ENCODE data around the gene CDK2AP2.
A peak's percentile ranks its signal among the peaks of the same experiment; 100 is the strongest.
"Not testable (repeated sequence)": the region's sequence is repeated elsewhere in the genome, so short reads cannot be mapped to it uniquely, and the experiment has no call there.

CDK2AP2 gene

DNA sequence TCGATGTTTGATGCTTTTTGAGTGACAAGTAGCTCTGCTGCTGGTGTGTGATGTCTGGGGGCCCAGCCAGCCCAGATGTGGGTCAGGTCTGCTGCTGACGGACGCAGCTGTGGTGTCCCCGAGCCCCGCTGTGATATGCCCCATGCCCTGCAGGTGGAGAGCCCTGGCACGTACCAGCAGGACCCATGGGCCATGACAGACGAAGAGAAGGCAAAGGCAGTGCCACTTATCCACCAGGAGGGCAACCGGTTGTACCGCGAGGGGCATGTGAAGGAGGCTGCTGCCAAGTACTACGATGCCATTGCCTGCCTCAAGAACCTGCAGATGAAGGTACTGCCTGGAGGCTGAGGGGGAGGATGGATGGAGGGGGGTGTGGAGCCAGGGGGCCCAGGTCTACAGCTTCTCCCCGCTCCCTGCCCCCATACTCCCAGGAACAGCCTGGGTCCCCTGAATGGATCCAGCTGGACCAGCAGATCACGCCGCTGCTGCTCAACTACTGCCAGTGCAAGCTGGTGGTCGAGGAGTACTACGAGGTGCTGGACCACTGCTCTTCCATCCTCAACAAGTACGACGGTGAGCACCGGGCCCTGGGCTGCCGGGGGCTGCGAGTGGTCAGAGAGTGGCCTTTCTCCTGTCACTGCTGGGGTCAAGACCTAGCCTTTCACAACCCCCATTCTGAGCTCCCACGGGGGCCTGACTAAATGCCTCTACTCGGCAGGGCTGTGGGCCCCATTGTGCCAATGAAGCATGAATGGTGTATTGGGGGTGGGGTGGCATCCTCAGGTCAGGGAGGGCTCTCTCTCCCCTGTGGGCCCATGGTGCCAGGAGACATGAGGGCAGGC lies 17.9 kb downstream of the CDK2AP2 start:
- FAIRE-seq: no peak

- no peak for FAIRE-seq
These were observed 18.6 kb downstream of the CDK2AP2 start for GRCh38 chr11:67489203-67489884.

- no peak for FAIRE-seq
These were observed 21.3 kb downstream of the CDK2AP2 start for GRCh38 chr11:67486481-67487195.

DNA sequence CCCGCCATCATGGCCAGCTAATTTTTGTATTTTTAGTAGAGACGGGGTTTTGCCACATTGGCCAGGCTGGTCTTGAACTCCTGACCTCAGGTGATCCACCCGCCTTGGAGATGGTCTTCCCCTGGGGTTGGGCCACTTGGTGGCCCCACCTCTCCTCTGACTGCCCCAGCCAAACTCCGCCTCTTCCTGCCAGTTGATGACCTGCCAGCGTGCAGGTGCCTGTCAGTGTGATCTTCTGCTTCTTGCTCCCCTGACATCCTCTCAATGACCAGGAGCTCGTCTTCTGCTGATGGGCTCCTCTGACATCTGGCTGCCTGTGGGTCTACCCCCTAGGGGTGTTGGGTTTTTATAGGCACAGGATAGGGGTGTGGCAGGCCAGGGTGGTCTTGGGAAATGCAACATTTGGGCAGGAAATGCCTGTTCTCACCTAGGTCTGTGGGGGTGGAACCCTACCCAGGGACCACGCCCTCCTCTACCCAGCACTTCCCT lies 22.0 kb downstream of the CDK2AP2 start:
- not testable (repeated sequence) for FAIRE-seq

DNA sequence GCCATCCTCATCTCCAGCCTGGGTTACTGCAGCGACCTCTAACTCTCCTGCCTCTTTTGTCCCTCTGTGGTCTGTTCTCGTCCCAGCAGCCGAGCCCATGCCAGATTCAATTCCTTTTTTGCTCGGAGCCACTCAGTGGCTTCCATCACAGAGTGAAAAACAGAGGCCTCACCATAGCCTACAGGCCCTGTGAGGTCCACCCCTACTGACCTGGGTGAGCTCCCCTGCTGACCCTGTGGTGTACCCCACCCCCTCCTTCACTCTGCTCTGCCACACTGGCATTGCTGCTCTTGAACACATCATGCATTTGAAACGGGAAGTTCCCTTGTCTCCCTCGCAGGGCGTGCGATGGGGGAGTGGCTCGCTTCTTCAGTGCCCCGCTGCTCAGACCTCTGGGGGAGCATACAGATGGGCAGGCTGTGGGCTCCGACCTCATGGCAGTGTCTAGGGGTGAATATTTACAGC lies 23.1 kb downstream of the CDK2AP2 start:
- FAIRE-seq: no peak

DNA sequence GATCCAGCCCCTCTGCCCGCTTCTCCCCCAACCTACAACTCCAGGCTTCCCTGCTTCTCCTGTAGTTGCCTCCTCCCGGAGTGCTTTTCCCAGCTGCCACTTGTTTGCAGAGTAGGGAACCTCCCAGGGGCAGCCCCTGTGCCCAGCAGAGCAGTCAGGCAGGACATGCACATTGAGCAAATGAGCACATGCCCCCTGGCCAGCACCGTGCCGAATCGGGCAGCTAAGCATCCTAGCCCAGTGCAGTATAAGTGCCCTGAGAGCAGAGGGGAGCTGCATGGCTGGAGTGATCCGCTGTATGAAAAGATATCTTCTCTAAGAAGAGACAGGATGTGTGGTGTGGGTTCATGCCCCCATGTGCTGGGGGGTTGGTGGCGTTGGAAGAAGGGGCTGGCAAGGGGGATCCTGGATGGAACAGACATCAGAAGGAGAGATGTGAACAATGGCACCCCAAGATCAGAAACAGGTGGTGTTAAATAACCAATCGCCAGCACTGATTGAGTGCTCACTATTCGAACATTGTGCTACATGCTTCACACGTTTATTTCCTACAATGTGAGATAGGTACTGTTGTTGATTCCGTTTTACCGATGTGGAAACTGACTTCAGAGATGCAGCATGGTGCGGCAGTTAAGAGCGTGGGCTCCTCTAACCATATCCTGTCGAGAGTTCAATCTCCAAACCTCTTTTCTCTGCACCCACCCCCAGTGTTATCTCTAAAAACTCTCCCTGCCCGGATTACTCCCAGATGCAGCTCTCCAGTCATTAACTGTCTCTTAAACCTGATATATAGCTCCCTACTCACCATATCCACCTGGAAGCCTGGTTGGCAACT lies 23.9 kb downstream of the CDK2AP2 start:
- no peak for FAIRE-seq

DNA sequence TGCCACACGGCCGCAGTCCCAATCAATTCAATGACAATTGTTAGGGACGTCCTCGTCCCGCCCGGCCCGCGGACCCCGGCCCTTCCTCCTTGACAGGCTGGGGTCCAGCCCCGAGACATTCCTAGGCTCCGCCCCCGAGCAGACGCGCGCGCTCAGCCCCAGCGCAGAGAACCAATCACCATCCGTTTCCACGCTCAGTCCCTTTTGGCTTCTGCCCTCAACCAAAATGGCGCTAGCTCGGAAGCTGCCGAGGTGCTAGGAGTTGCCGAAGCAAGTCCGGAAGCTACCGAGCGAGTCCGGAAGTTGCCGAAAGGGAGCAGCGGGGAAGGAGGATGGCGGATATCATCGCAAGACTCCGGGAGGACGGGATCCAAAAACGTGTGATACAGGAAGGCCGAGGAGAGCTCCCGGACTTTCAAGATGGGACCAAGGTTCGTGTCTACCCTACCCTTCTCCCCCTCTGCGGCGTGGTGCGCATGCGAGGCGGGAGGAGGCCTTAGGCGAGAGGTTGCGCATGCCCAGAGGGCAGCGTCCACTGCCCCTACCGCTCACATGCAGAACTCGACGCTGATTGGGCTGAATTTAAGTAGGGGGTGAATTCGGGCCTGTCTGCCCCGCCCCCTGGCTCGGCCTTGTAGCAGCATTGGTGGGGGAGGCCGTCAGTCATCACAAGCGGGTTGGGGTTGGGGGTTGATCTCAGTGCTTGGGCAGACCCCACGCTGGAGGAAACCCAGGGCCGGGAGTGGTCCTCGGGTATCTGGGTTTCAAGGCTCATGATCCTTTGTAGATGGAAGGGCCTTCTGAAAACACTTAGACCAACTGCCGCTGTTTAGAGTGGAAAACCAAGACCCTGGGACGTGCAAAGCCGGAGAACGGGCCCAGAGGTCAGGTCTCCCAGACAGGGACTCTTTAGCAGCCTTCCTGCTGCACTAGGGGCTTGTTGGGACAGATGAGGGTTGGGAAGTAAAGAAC lies 24.8 kb downstream of the CDK2AP2 start, which contains the start of gene AIP:
AIP (plus strand) TSS at position 200 of the 972 bp plus-strand sequence; CDS start at position 333, 133 bp downstream.
- FAIRE-seq: peak; percentile 64

- FAIRE-seq: no peak
These were observed 25.6 kb downstream of the CDK2AP2 start for GRCh38 chr11:67482275-67482826.

DNA sequence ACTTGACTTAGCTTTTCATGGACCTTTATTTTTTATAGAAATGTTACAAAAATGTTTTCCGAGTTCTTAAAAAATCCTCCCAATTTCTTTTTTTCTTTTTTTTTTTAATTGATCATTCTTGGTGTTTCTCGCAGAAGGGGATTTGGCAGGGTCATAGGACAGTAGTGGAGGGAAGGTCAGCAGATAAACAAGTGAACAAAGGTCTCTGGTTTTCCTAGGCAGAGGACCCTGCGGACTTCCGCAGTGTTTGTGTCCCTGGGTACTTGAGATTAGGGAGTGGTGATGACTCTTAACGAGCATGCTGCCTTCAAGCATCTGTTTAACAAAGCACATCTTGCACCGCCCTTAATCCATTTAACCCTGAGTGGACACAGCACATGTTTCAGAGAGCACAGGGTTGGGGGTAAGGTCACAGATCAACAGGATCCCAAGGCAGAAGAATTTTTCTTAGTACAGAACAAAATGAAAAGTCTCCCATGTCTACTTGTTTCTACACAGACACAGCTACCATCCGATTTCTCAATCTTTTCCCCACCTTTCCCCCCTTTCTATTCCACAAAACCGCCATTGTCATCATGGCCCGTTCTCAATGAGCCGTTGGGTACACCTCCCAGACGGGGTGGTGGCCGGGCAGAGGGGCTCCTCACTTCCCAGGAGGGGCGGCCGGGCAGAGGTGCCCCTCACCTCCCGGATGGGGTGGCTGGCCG lies 30.5 kb downstream of the CDK2AP2 start:
- not testable (repeated sequence) for FAIRE-seq

DNA sequence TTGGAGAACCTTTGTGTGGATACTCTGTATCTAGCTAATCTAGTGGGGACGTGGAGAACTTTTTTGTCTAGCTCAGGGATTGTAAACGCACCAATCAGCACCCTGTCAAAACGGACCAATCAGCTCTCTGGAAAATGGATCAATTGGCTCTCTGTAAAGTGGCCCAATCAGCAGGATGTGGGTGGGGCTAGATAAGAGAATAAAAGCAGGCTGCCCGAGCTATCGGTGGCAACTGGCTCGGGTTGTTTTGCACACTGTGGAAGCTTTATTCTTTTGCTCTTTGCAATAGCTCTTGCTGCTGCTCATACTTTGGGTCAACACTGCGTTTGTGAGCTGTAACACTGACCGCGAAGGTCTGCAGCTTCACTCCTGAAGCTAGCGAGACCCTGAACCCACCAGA lies 31.3 kb downstream of the CDK2AP2 start:
- not testable (repeated sequence) for FAIRE-seq

DNA sequence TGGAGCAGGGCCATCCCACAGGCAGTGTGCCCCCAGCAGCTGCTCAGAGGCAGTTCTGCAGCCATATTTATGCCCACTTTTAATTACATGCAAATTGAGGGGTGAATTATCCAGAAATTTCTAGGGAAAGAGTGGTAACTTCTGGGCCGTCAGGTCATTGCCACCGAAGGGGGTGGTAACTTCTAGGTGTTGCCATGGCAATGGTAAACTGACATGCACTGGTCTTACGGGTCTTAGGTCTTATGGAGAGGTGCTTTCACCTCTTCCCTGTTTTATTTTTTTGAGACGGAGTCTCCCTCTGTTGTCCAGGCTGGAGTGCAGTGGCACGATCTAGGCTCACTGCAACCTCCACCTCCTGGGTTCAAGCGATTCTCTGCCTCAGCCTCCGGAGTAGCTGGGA lies 35.1 kb downstream of the CDK2AP2 start:
- no peak for FAIRE-seq

DNA sequence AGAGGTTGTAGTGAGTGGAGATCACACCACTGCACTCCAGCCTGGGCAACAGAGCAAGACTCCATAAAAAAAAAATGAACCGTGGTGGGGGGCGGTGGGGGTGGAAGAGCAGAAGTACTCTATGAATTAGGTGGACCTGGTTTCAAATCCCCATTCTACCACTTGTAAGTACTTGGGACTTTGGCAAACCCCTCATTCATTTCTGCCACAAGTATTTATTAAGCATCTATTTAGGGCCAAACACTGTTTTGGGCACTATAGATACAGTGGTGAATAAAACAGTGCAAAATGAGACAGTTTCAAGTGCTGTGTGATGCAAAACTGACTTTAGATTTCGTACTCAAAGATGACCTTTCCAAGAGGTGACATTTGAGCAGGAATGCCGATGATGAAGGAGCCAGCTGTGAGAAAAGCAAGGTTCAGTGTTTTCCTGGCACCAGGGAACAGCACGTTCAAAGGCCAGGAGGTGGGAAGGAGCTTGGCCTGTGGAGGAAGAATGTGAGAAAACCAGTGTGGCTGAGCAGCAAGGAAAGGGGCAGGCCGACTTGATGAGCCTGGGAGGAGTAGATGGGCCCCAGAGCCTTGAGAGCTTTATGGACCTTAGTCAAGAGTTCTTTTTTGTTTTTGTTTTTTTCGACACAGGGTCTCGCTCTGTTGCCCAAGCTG lies 37.5 kb downstream of the CDK2AP2 start:
- FAIRE-seq: no peak

DNA sequence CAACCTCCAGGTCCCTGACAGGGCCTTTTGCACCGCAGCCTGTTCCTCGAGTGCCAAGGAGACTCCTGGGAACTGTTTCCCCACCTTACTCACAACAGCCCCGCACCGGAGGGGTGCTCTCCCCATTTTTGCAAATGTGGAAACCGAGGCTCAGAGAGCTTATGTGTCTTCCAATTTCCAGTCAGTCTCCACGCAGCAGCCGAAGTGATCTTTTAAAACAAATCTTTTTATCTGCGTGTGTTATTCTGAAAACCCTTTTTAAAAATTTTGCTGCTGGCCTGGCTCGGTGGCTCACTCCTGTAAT lies 38.5 kb downstream of the CDK2AP2 start:
- FAIRE-seq: no peak

DNA sequence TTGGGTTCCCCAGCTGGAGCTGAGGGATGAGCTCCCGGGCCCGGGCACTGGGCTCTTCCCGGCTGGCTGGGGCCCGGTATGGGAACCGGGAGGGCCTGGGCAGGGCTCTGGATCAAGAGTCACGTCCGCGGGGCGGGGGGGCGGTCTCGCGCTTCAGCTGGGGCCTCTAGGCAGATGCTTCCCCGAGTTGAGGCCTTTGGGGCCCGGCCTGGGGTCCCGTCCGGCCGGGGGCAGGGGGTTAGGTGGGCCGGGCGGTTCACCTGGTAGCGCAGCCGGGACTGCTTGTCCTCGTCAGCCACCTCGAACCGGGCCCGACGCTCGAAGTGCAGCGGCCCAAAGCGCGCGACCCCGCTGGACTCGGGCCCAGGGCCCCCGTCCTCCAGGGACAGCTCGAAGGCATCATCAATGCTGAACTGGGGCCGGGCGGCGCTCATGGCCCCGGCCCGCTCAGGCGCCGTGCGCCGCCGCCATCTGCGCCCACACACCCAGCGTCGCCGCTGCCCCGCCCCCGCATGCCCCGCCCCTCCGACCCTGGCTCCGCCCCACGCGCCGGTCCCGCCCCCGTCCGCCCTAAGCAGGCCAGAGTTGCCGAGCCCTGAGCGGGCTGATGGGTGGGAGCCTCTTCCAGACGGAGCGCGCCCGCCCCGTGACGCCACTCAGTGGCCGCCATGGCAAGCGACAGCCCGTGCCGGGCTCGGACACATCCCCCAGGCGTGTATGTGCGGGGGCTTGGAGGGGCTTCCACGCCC lies 39.0 kb downstream of the CDK2AP2 start, which contains the start of gene TMEM134:
TMEM134 (minus strand) TSS at position 493 of the 749 bp plus-strand sequence; CDS start at position 434, 59 bp downstream.
- FAIRE-seq: no peak

GRCh38 chr11:67468456-67468758 lies 39.6 kb downstream of the CDK2AP2 start:
- FAIRE-seq: no peak

GRCh38 chr11:67468056-67468455 lies 39.9 kb downstream of the CDK2AP2 start:
- FAIRE-seq: no peak

- FAIRE-seq: no peak
These were observed 40.8 kb downstream of the CDK2AP2 start for GRCh38 chr11:67466962-67467771.

- FAIRE-seq: no peak
These were observed 41.6 kb downstream of the CDK2AP2 start for GRCh38 chr11:67466367-67466766.
